IMR-90 (cell line): ENCODE data around the gene NPL. TPM values are rescaled to one million over a fixed set of nuclear protein-coding genes. Genes with fewer than 3 reads are reported as not detected.

Source experiments
- ATAC-seq: fragments of 200-7000 bp; cut with Tn5 transposase; 2 replicates; pipeline ENCODE4 v1.9.1; 2020; ENCODE audit warnings: low read depth, mild to moderate bottlenecking, moderate library complexity
- BruUV-seq: library from RNA; stranded (reverse); fragments of 400-500 nt; replicated peaks from 2 replicates; lab custom pipeline; 2021; lab: Mats Ljungman, UMichigan
- CTCF ChIA-PET: fragments of 300-600 bp; formaldehyde crosslinking; extraction: SDS; loops from one replicate; lab custom pipeline; 2021; ENCODE audit warnings: antibody characterized with exemption; lab: Yijun Ruan, JAX
- POLR2A ChIA-PET: fragments of 300-600 bp; sonication (Branson Sonifier 250); formaldehyde crosslinking; loops from one replicate; lab custom pipeline; 2022; ENCODE audit warnings: antibody characterized with exemption; ENCODE audit not compliant: unreplicated experiment; lab: Charles Lee
- DNase-seq: peaks from one replicate; pipeline ENCODE4 v3.0.0; 2013
- H2AFZ ChIP-seq: replicated peaks from 2 replicates; pipeline ENCODE3; 2013; ENCODE audit warnings: low read length, mild to moderate bottlenecking; ENCODE audit not compliant: poor library complexity
- H2AK5ac ChIP-seq: 2 replicates; pipeline ENCODE4 v1.6.1; 2013; ENCODE audit warnings: low read depth, low read length, inconsistent platforms
- H2AK9ac ChIP-seq: replicated peaks from 2 replicates; pipeline ENCODE3; 2013; ENCODE audit warnings: mild to moderate bottlenecking, low read depth, low read length, moderate library complexity; ENCODE audit not compliant: poor library complexity
- H2BK120ac ChIP-seq: 2 replicates; pipeline ENCODE4 v1.6.1; 2013; ENCODE audit warnings: low read depth, low read length, inconsistent platforms
- H2BK15ac ChIP-seq: 3 replicates; pipeline ENCODE4 v1.6.1; 2013; ENCODE audit warnings: low read depth, low read length, inconsistent platforms
- H2BK20ac ChIP-seq: 2 replicates; pipeline ENCODE4 v1.6.1; 2013; ENCODE audit warnings: low read depth, mild to moderate bottlenecking, inconsistent platforms, low read length, moderate library complexity
- H2BK5ac ChIP-seq: 2 replicates; pipeline ENCODE4 v1.6.1; 2013; ENCODE audit warnings: mild to moderate bottlenecking, low read depth, low read length, inconsistent platforms; ENCODE audit not compliant: poor library complexity, severe bottlenecking
- H3K14ac ChIP-seq: replicated peaks from 2 replicates; pipeline ENCODE4 v1.6.1; 2013; ENCODE audit warnings: low read depth, low read length, inconsistent platforms
- H3K18ac ChIP-seq: 2 replicates; pipeline ENCODE4 v1.6.1; 2013; ENCODE audit warnings: low read depth, low read length, control low read depth
- H3K23ac ChIP-seq: 2 replicates; pipeline ENCODE4 v1.6.1; 2013; ENCODE audit warnings: low read depth, low read length, inconsistent platforms
- H3K27ac ChIP-seq: 2 replicates; pipeline ENCODE4 v1.5.1; 2013; ENCODE audit warnings: mild to moderate bottlenecking, control low read depth, low read length; ENCODE audit not compliant: insufficient read depth
- H3K27me3 ChIP-seq: 2 replicates; pipeline ENCODE4 v1.6.1; 2013; ENCODE audit warnings: low read length; ENCODE audit not compliant: control insufficient read depth, insufficient read depth
- H3K36me3 ChIP-seq: 2 replicates; pipeline ENCODE4 v1.6.1; 2013; ENCODE audit warnings: low read length, mixed read lengths; ENCODE audit not compliant: control insufficient read depth, insufficient read depth
- H3K4ac ChIP-seq: 2 replicates; pipeline ENCODE4 v1.6.1; 2013; ENCODE audit warnings: low read depth, low read length, inconsistent platforms
- H3K4me1 ChIP-seq: 2 replicates; pipeline ENCODE4 v1.6.1; 2013; ENCODE audit warnings: low read length, mixed read lengths; ENCODE audit not compliant: control insufficient read depth, insufficient read depth
- H3K4me2 ChIP-seq: 2 replicates; pipeline ENCODE4 v1.6.1; 2013; ENCODE audit warnings: low read depth, mild to moderate bottlenecking, control low read depth, low read length, moderate library complexity
- H3K4me3 ChIP-seq: 2 replicates; pipeline ENCODE4 v1.5.1; 2013; ENCODE audit warnings: low read depth, mild to moderate bottlenecking, control low read depth, low read length, moderate library complexity; ENCODE audit not compliant: insufficient read depth
- H3K56ac ChIP-seq: 2 replicates; pipeline ENCODE4 v1.6.1; 2013; ENCODE audit warnings: low read length, inconsistent platforms; ENCODE audit not compliant: insufficient read depth; ENCODE audit errors: extremely low read depth
- H3K79me1 ChIP-seq, 2 experiments: 2 replicates each; pipeline ENCODE4 v1.6.1; 2013; ENCODE audit warnings: low read length in 2 of 2, inconsistent platforms in 1 of 2, low read depth in 1 of 2
- H3K9ac ChIP-seq: 2 replicates; pipeline ENCODE4 v1.6.1; 2013; ENCODE audit warnings: low read depth, low read length, control low read depth
- H3K9me1 ChIP-seq: 2 replicates; pipeline ENCODE4 v1.6.1; 2013; ENCODE audit warnings: low read length, inconsistent platforms; ENCODE audit not compliant: insufficient read depth
- H3K9me3 ChIP-seq: 2 replicates; pipeline ENCODE4 v1.6.1; 2013; ENCODE audit warnings: low read length; ENCODE audit not compliant: control insufficient read depth, insufficient read depth
- H4K20me1 ChIP-seq: 2 replicates; pipeline ENCODE4 v1.6.1; 2013; ENCODE audit warnings: low read length, inconsistent platforms; ENCODE audit not compliant: insufficient read depth
- H4K5ac ChIP-seq: 2 replicates; pipeline ENCODE4 v1.6.1; 2013; ENCODE audit warnings: mild to moderate bottlenecking, low read depth, low read length, control low read depth
- H4K8ac ChIP-seq, 2 experiments: 2 replicates each; pipeline ENCODE4 v1.6.1; 2013; ENCODE audit warnings: low read depth in 2 of 2, low read length in 2 of 2, control low read depth in 1 of 2, inconsistent platforms in 1 of 2
- H4K91ac ChIP-seq: 2 replicates; pipeline ENCODE4 v1.6.1; 2013; ENCODE audit warnings: low read depth, low read length, inconsistent platforms; ENCODE audit not compliant: insufficient read depth
- BHLHE40 ChIP-seq: fragments of 150-350 bp; IDR thresholded peaks from 2 replicates; pipeline ENCODE4 v1.6.1; 2016; ENCODE audit warnings: mild to moderate bottlenecking, low read depth, low read length
- CEBPB ChIP-seq: IDR thresholded peaks from 2 replicates; pipeline ENCODE4 v1.6.1; 2012; ENCODE audit warnings: low read depth, low read length, improper control_type of control experiment
- CHD1 ChIP-seq: IDR thresholded peaks from 2 replicates; pipeline ENCODE4 v1.6.1; 2012; ENCODE audit warnings: low read depth, low read length, improper control_type of control experiment
- ELK1 ChIP-seq: fragments of 150-350 bp; IDR thresholded peaks from 2 replicates; pipeline ENCODE4 v1.6.1; 2016; ENCODE audit warnings: low read depth, mild to moderate bottlenecking, low read length, moderate library complexity, borderline replicate concordance
- FOS ChIP-seq: fragments of 150-350 bp; IDR thresholded peaks from 2 replicates; pipeline ENCODE4 v1.6.1; 2016; ENCODE audit warnings: low read depth, low read length
- MAFK ChIP-seq: IDR thresholded peaks from 2 replicates; pipeline ENCODE4 v1.6.1; 2012; ENCODE audit warnings: low read depth, low read length, improper control_type of control experiment
- MAZ ChIP-seq: IDR thresholded peaks from 2 replicates; pipeline ENCODE4 v1.6.1; 2012; ENCODE audit warnings: low read depth, mild to moderate bottlenecking, low read length, improper control_type of control experiment, moderate library complexity, borderline replicate concordance
- MXI1 ChIP-seq: IDR thresholded peaks from 2 replicates; pipeline ENCODE4 v1.6.1; 2012; ENCODE audit warnings: low read depth, mild to moderate bottlenecking, low read length, moderate library complexity, borderline replicate concordance
- NFE2L2 ChIP-seq: fragments of 150-350 bp; IDR thresholded peaks from 2 replicates; pipeline ENCODE4 v1.6.1; 2016; ENCODE audit warnings: low read depth, mild to moderate bottlenecking, low read length
- POLR2A ChIP-seq: IDR thresholded peaks from 2 replicates; pipeline ENCODE4 v1.6.1; 2012; ENCODE audit warnings: mild to moderate bottlenecking, low read depth, low read length
- RAD21 ChIP-seq: IDR thresholded peaks from 2 replicates; pipeline ENCODE4 v1.6.1; 2012; ENCODE audit warnings: low read length, improper control_type of control experiment
- RCOR1 ChIP-seq: IDR thresholded peaks from 2 replicates; pipeline ENCODE4 v1.6.1; 2012; ENCODE audit warnings: mild to moderate bottlenecking, low read length, improper control_type of control experiment; ENCODE audit not compliant: insufficient replicate concordance
- RFX5 ChIP-seq: IDR thresholded peaks from 2 replicates; pipeline ENCODE4 v1.8.0; 2012; ENCODE audit warnings: low read depth, mild to moderate bottlenecking, low read length, moderate library complexity
- SMC3 ChIP-seq: fragments of 150-350 bp; IDR thresholded peaks from 2 replicates; pipeline ENCODE4 v1.6.1; 2016; ENCODE audit warnings: low read depth, mild to moderate bottlenecking, antibody characterized with exemption, low read length, moderate library complexity
- WGBS, 2 experiments: methylation state at CpG; one replicate each; pipeline versions ENCODE4 v1.1.5 to v1.1.7; 2013; ENCODE audit warnings: missing lambda C conversion rate in 2 of 2; ENCODE audit not compliant: insufficient read length in 1 of 2; ENCODE audit errors: extremely low coverage in 2 of 2; 5-methylcytosine and 5-hydroxymethylcytosine counted together
- dilution Hi-C: fragments of 300-500 bp; cut with HindIII; formaldehyde crosslinking; loops from one replicate; pipeline ENCODE4 v1.14.3; 2018; ENCODE audit warnings: low sequenced_read_pairs; ENCODE audit not compliant: unreplicated experiment
- in situ Hi-C: fragments of 300-500 bp; cut with MboI; formaldehyde crosslinking; loops from 3 replicates; pipeline ENCODE4 v1.14.3; 2019; ENCODE audit warnings: low sequenced_read_pairs, inconsistent platforms, mixed read lengths
- intact Hi-C: fragments of 100-400 bp; cut with micrococcal nuclease; formaldehyde crosslinking; loops from 2 replicates; pipeline ENCODE4 v1.10.0; 2022
- polyA plus RNA-seq, 3 experiments: library from polyadenylated mRNA; depleted of rRNA; stranded (reverse); fragments of >200 nt; gene quantifications; 2 replicates each; pipeline ENCODE4 v1.2.3, GENCODE V29; 2012; ENCODE audit warnings: low replicate concordance in 1 of 3
- total RNA-seq: library from RNA; depleted of rRNA; stranded (reverse); fragments of >200 nt; gene quantifications from 2 replicates; pipeline ENCODE4 v1.2.3, GENCODE V29; 2012
- TF ChIP-seq, protein P1 (sequence below): fragments of 150-350 bp; IDR thresholded peaks from 2 replicates; pipeline ENCODE4 v1.6.1; 2017; ENCODE audit warnings: mild to moderate bottlenecking, antibody characterized with exemption, low read length, low read depth
- TF ChIP-seq, protein P2 (sequence below): conservative IDR thresholded peaks from 2 replicates; pipeline ENCODE4 v1.5.1; 2012; ENCODE audit warnings: mild to moderate bottlenecking, low read depth, low read length, improper control_type of control experiment

NPL gene
- total and polyA plus RNA-seq, 2 of the 4 experiments (the other 2 are of a cell fraction) = 0.36 to 0.68 TPM

DNA sequence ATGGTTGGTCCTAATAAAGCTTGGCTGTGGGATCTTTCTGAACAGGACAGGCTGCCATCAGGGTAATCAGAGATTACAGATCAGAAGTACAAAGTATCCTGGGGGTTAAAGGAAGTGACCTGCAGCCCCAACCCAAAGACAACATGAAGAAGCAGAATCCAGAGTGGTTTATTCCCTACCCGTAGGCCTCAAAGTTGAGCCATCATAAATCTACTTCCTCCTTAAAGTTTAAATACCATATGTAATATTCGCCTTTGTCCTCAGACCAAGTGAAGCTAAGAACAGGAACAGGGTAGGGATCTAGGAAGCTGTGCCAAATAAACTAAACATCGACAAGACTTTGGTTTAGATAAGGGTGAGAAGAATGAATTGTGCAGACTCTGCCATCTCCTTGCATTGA is 33.6 kb downstream of the NPL start:
- H3K27ac ChIP-seq = no peak overlapping the region
- no peak overlapping the region for H4K5ac ChIP-seq
- TF ChIP-seq BHLHE40 (no peak), RCOR1 (no peak), MAZ (no peak), FOS (no peak), RFX5 (no peak), MAFK (no peak), NFE2L2 (no peak), RAD21 (no peak), CHD1 (no peak), ELK1 (no peak), POLR2A (no peak), MXI1 (no peak), CEBPB (no peak), SMC3 (no peak)
- TF ChIP-seq, protein P1, sequence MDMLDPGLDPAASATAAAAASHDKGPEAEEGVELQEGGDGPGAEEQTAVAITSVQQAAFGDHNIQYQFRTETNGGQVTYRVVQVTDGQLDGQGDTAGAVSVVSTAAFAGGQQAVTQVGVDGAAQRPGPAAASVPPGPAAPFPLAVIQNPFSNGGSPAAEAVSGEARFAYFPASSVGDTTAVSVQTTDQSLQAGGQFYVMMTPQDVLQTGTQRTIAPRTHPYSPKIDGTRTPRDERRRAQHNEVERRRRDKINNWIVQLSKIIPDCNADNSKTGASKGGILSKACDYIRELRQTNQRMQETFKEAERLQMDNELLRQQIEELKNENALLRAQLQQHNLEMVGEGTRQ = no peak
- TF ChIP-seq, protein P2, sequence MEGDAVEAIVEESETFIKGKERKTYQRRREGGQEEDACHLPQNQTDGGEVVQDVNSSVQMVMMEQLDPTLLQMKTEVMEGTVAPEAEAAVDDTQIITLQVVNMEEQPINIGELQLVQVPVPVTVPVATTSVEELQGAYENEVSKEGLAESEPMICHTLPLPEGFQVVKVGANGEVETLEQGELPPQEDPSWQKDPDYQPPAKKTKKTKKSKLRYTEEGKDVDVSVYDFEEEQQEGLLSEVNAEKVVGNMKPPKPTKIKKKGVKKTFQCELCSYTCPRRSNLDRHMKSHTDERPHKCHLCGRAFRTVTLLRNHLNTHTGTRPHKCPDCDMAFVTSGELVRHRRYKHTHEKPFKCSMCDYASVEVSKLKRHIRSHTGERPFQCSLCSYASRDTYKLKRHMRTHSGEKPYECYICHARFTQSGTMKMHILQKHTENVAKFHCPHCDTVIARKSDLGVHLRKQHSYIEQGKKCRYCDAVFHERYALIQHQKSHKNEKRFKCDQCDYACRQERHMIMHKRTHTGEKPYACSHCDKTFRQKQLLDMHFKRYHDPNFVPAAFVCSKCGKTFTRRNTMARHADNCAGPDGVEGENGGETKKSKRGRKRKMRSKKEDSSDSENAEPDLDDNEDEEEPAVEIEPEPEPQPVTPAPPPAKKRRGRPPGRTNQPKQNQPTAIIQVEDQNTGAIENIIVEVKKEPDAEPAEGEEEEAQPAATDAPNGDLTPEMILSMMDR = no peak
- no peak overlapping the region for H2AFZ ChIP-seq
- H3K4me1 ChIP-seq = no peaks in the 10 kb centered on the region
- H3K9me1 ChIP-seq = no peaks in the 10 kb centered on the region
- H4K8ac ChIP-seq = no peak overlapping the region
- no peak overlapping the region for H2BK5ac ChIP-seq
- POLR2A ChIA-PET = no interaction called here
- no peak overlapping the region for H3K4me2 ChIP-seq
- no peak overlapping the region for H2BK120ac ChIP-seq
- H3K14ac ChIP-seq = no peak overlapping the region
- no peak overlapping the region for H3K23ac ChIP-seq
- in situ Hi-C loops (no loop called here), intact Hi-C loops (no loop called here), dilution Hi-C loops (no loop called here)
- no peaks in the 10 kb centered on the region for H3K79me1 ChIP-seq
- H3K36me3 ChIP-seq = no peaks in the 10 kb centered on the region
- no peak overlapping the region for H4K91ac ChIP-seq
- BruUV-seq = no TSS peak
- H2AK5ac ChIP-seq = no peak overlapping the region
- H3K27me3 ChIP-seq = peaks cover 5% of the 10 kb centered on the region; the same call in 1 of the 2 replicates
- H4K20me1 ChIP-seq = no peaks in the 10 kb centered on the region
- ATAC-seq (no peak), DNase-seq (no peak)
- H3K9ac ChIP-seq = no peak overlapping the region
- no peak overlapping the region for H3K4me3 ChIP-seq
- H2BK20ac ChIP-seq = no peak overlapping the region
- CTCF ChIA-PET = no interaction called here
- H2AK9ac ChIP-seq = no peak overlapping the region
- no peak overlapping the region for H3K4ac ChIP-seq
- no peak overlapping the region for H2BK15ac ChIP-seq
- no CpG with 5 or more reads among the region's 3 CpGs for WGBS, 2 experiments
- no peak overlapping the region for H3K56ac ChIP-seq
- H3K9me3 ChIP-seq = no peaks in the 10 kb centered on the region
- no peak overlapping the region for H3K18ac ChIP-seq
